Superior temporal gyrus (tissue), 1 donor: ENCODE data around the gene MEPCE.

ENCODE experiments used
- DNase-seq: peaks from one replicate; pipeline ENCODE4 v3.0.0-alpha.2; 2016; ENCODE audit errors: extremely low spot score

The MEPCE gene

GRCh38 chr7:100407285-100408180, 22.1 kb upstream of the MEPCE start:
- DNase-seq: peak; percentile 70

GRCh38 chr7:100411101-100411500, 18.5 kb upstream of the MEPCE start:
- DNase-seq: no peak

- no peak for DNase-seq
Observed at GRCh38 chr7:100413346-100413745, 16.3 kb upstream of the MEPCE start.

GRCh38 chr7:100413889-100414288, 15.7 kb upstream of the MEPCE start:
- no peak for DNase-seq

GRCh38 chr7:100415448-100415847, 14.2 kb upstream of the MEPCE start:
- no peak for DNase-seq

GRCh38 chr7:100418930-100419659, 10.5 kb upstream of the MEPCE start:
- no peak for DNase-seq

GRCh38 chr7:100419660-100420226, 9.9 kb upstream of the MEPCE start:
- no peak for DNase-seq

- no peak for DNase-seq
Observed at GRCh38 chr7:100423315-100423714, 6.3 kb upstream of the MEPCE start.

- DNase-seq: no peak
Observed at GRCh38 chr7:100425347-100425746, 4.3 kb upstream of the MEPCE start.

GRCh38 chr7:100426516-100426915, 3.1 kb upstream of the MEPCE start:
- no peak for DNase-seq

GRCh38 chr7:100427762-100428198, 1.9 kb upstream of the MEPCE start:
- DNase-seq: no peak

GRCh38 chr7:100428199-100428966, 1.2 kb upstream of the MEPCE start, which contains the start of gene ZCWPW1:
Gene ZCWPW1, minus strand, starts transcription at chr7:100428703. Its CDS starts 8,054 bp downstream, at chr7:100420649.
- DNase-seq: peak; percentile 98

GRCh38 chr7:100428967-100429636, 529 bp upstream of the MEPCE start:
- DNase-seq: peak; percentile 99

- DNase-seq: no peak
Observed at GRCh38 chr7:100430493-100431285, 1.1 kb downstream of the MEPCE start.

GRCh38 chr7:100431286-100431735, 1.7 kb downstream of the MEPCE start:
- no peak for DNase-seq

GRCh38 chr7:100432053-100432452, 2.4 kb downstream of the MEPCE start:
- DNase-seq: no peak

GRCh38 chr7:100432621-100433275, 3.1 kb downstream of the MEPCE start:
- no peak for DNase-seq

- DNase-seq: no peak
Observed at GRCh38 chr7:100433276-100433591, 3.6 kb downstream of the MEPCE start.

- no peak for DNase-seq
Observed at GRCh38 chr7:100433592-100434296, 4.1 kb downstream of the MEPCE start.
